Lung (tissue), 12 donors: Measurements from ENCODE around the gene SLC39A5. TPM values are rescaled to one million over a fixed set of nuclear protein-coding genes. Genes with fewer than 3 reads are reported as not detected.
"Not testable (repeated sequence)": the region's sequence is repeated elsewhere in the genome, so short reads cannot be mapped to it uniquely, and the experiment has no call there.

Source experiments
- ATAC-seq: fragments of 200-7000 bp; cut with Tn5 transposase; one replicate; pipeline ENCODE4 v1.9.1; 2020; ENCODE audit warnings: moderate number of reproducible peaks; ENCODE audit not compliant: insufficient read depth, low FRiP score
- DNase-seq, 3 donors: peaks; one replicate each; pipeline ENCODE4 v3.0.0-alpha.2; 2013 to 2017
- H3K27ac ChIP-seq, 2 donors: one replicate each; pipeline ENCODE4 v1.5.1; 2013; ENCODE audit warnings: mild to moderate bottlenecking in 2 of 2, moderate library complexity in 2 of 2, control low read depth in 1 of 2, inconsistent platforms in 1 of 2, low read depth in 1 of 2, low read length in 1 of 2
- H3K27me3 ChIP-seq, 3 donors: one replicate each; pipeline ENCODE4 v1.5.1; 2013; ENCODE audit warnings: low read length in 2 of 3; ENCODE audit not compliant: control insufficient read depth in 3 of 3, insufficient read depth in 3 of 3
- H3K36me3 ChIP-seq, 4 donors: one replicate each; pipeline ENCODE4 v1.5.1; 2013; ENCODE audit warnings: low read length in 4 of 4, mild to moderate bottlenecking in 1 of 4, moderate library complexity in 1 of 4; ENCODE audit not compliant: control insufficient read depth in 4 of 4, insufficient read depth in 4 of 4
- H3K4me1 ChIP-seq, 5 donors: one replicate each; pipeline ENCODE4 v1.5.1; 2013; ENCODE audit warnings: low read length in 5 of 5, mild to moderate bottlenecking in 2 of 5, moderate library complexity in 1 of 5; ENCODE audit not compliant: control insufficient read depth in 5 of 5, insufficient read depth in 5 of 5
- H3K4me3 ChIP-seq: one replicate; pipeline ENCODE4 v1.5.1; 2013; ENCODE audit warnings: mild to moderate bottlenecking, control low read depth, moderate library complexity
- H3K9ac ChIP-seq, 2 donors: one replicate each; pipeline ENCODE4 v1.5.1; 2013; ENCODE audit warnings: low read length in 2 of 2, control low read depth in 1 of 2; ENCODE audit not compliant: insufficient read depth in 1 of 2
- H3K9me3 ChIP-seq, 4 donors: one replicate each; pipeline ENCODE4 v1.5.1; 2013; ENCODE audit warnings: low read length in 3 of 4, mild to moderate bottlenecking in 1 of 4, moderate library complexity in 1 of 4; ENCODE audit not compliant: control insufficient read depth in 4 of 4, insufficient read depth in 3 of 4
- CTCF ChIP-seq: IDR thresholded peaks from 2 replicates; pipeline ENCODE4 v1.5.1; 2012; ENCODE audit warnings: mild to moderate bottlenecking; ENCODE audit errors: control extremely low read depth, extremely low read depth
- WGBS, 2 donors: extraction: QIAGEN DNeasy Blood & Tissue Kit; methylation state at CpG; one replicate each; pipeline ENCODE4 v1.1.7; 2013; 5-methylcytosine and 5-hydroxymethylcytosine counted together
- polyA plus RNA-seq, 2 donors: library from polyadenylated mRNA; stranded (reverse); fragments of 200-250 nt; gene quantifications; one replicate each; pipeline ENCODE4 v1.2.1, GENCODE V29; 2013
- total RNA-seq, 2 donors: library from RNA; depleted of rRNA in 1 of 2; stranded (reverse); fragments of >200 nt in 1 of 2; gene quantifications; one replicate each; pipeline ENCODE4 v1.2.1, GENCODE V29; 2014 to 2021
- donor health status: control.
- donor health status: control.
- donor health status: Bipolar disorder and iron deficiency.
- donor health status: healthy.
- donor health status: DM: yes; HTN: yes; CAD: no.

Gene SLC39A5
- total and polyA plus RNA-seq, 4 donors, result 0.13 to 1.1 (median 0.45) TPM

- no peak for TF ChIP-seq CTCF
- no peaks in the 10 kb centered on the region for H3K27me3 ChIP-seq
- no peaks in the 10 kb centered on the region for H3K9me3 ChIP-seq
- ATAC-seq (peak; percentile 95), DNase-seq (peak; percentile 91 to 93 (median 93))
- peak within 1 kb of the TSS; percentile 72 to 95 for H3K9ac ChIP-seq
- whole genome bisulfite sequencing, 2 donors, result 0 to 1% methylated on average over 51 to 68 of the region's 68 CpGs
- peaks cover 0 to 8% (median 2%) of the 10 kb centered on the region in 4 donors for H3K36me3 ChIP-seq
- H3K4me1 ChIP-seq, result peaks cover 0 to 7% (median 4%) of the 10 kb centered on the region in 5 donors
- H3K4me3 ChIP-seq, result peak within 1 kb of the TSS; percentile 83
- H3K27ac ChIP-seq, result peak within 1 kb of the TSS; percentile 84 to 99
Observed at GRCh38 chr12:56266693-56267442, 37.0 kb downstream of the SLC39A5 start, which contains the start of gene COQ10A. Gene COQ10A, plus strand, starts transcription at chr12:56266942. Its CDS starts 177 bp downstream, at chr12:56267119.

GRCh38 chr12:56267443-56268071, 37.7 kb downstream of the SLC39A5 start:
- no peak for TF ChIP-seq CTCF
- H3K4me3 ChIP-seq, result peak overlapping the region; percentile 83
- peak overlapping the region; percentile 84 to 99 for H3K27ac ChIP-seq
- peak overlapping the region in 1 of 2 donors; percentile 76 for H3K9ac ChIP-seq
- no peaks in the 10 kb centered on the region for H3K27me3 ChIP-seq
- peaks cover 0 to 7% (median 4%) of the 10 kb centered on the region in 5 donors for H3K4me1 ChIP-seq
- DNase-seq (no peak), ATAC-seq (no peak)
- peaks cover 2 to 8% (median 4%) of the 10 kb centered on the region in 4 donors for H3K36me3 ChIP-seq
- H3K9me3 ChIP-seq, result no peaks in the 10 kb centered on the region
- 31 to 41% methylated on average over 21 of the region's 21 CpGs for WGBS, 2 donors

DNA sequence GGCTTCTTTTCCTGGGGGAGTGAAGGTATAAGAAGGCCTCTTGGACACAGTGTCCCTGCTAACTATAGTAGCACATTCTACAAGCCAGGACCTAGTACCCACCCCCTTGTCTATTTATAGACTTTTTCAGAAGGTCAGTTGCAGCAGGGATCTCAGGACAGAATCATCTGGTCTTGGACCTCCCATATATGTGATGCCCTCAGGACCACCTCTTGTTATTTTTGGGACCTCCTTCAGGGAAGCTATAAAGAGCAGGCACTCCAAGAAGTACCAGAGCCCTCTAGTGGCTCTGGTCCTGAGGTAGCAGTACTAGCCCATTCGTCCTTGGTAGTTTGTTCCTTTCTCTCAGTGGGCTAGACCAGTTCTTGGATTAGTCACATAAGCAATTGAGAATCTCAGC, 41.2 kb downstream of the SLC39A5 start:
- TF ChIP-seq CTCF, result no peak
- Histone ChIP-seq H3K36me3 (peaks cover 22 to 32% (median 28%) of the 10 kb centered on the region in 4 donors), H3K9ac (no peak overlapping the region), H3K4me1 (peaks cover 0 to 7% (median 4%) of the 10 kb centered on the region in 5 donors), H3K9me3 (no peaks in the 10 kb centered on the region), H3K27ac (peak overlapping the region in 1 of 2 donors; percentile 95), H3K4me3 (no peak overlapping the region), H3K27me3 (no peaks in the 10 kb centered on the region)
- 27 to 32% methylated on average over 1 of the region's 1 CpG for WGBS, 2 donors
- DNase-seq (peak in 2 of 3 donors; percentile 28 to 33), ATAC-seq (no peak)

DNA sequence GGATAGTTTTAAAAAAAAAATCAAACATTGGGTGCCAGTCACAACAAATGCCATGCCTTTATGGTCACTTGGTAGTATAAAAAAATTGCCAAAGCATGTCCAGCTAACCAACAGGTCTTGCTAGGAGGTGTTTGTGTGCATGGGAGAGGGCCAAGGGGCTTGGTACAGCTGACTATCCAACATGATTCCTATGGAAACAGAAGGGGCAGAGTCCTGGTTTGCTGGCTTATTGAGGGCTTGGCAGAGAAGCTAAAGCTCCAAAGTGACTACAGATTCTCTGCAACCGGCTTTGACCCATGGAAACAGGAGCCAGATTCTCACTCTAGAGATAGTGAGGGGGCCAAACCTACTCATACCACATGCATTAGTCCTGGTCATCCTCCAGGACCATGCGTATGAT, 42.6 kb downstream of the SLC39A5 start:
- WGBS, 2 donors, result 85 to 96% methylated on average over 2 of the region's 2 CpGs
- H3K27me3 ChIP-seq, H3K4me1 ChIP-seq, ATAC-seq, H3K27ac ChIP-seq, H3K9me3 ChIP-seq, DNase-seq, H3K9ac ChIP-seq, H3K4me3 ChIP-seq: not testable (repeated sequence)
- H3K36me3 ChIP-seq, result peaks cover 23 to 34% (median 30%) of the 10 kb centered on the region in 4 donors
